Vagina (tissue), 2 donors: Measurements from ENCODE around the gene POU2F1.

Experiments
- POLR2A ChIP-seq, 2 donors: fragments of 450-650 bp; IDR thresholded peaks; one replicate each; pipeline ENCODE4 v1.6.1; 2017; ENCODE audit warnings: antibody characterized with exemption in 2 of 2, mild to moderate bottlenecking in 2 of 2, moderate library complexity in 2 of 2
- TF ChIP-seq, protein P1 (sequence below), 3 experiments: fragments of 450-650 bp in 2 of 3; fragments of 200-600 bp in 1 of 3; sonication (generic) in 1 of 3; IDR thresholded peaks; one replicate each; pipeline ENCODE4 v1.5.1; 2017 to 2019; ENCODE audit warnings: antibody characterized with exemption in 3 of 3, mild to moderate bottlenecking in 2 of 3, moderate library complexity in 2 of 3

DNA sequence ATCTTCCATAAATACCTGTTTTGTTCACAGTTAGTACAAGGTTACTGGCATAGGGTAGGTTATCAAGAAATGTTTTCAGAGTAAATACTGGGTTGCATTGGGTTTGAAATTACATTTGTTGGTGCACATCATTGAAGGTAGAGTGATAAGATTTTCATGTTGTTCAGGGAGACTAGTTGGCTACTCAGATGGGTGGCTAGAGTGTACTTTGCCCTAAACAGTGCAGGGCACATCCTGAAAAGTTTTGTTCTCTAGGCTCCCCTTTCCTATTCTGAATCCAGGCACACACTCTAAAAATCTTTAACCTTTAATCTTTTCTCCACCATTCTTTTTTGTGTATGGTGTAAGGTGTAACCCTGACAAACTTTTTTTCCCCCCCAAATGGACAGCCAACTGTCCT is 18.0 kb downstream of the POU2F1 start:
- no peak for TF ChIP-seq POLR2A (IDR thresholded peaks at IDR 0.05)
- TF ChIP-seq, protein P1, sequence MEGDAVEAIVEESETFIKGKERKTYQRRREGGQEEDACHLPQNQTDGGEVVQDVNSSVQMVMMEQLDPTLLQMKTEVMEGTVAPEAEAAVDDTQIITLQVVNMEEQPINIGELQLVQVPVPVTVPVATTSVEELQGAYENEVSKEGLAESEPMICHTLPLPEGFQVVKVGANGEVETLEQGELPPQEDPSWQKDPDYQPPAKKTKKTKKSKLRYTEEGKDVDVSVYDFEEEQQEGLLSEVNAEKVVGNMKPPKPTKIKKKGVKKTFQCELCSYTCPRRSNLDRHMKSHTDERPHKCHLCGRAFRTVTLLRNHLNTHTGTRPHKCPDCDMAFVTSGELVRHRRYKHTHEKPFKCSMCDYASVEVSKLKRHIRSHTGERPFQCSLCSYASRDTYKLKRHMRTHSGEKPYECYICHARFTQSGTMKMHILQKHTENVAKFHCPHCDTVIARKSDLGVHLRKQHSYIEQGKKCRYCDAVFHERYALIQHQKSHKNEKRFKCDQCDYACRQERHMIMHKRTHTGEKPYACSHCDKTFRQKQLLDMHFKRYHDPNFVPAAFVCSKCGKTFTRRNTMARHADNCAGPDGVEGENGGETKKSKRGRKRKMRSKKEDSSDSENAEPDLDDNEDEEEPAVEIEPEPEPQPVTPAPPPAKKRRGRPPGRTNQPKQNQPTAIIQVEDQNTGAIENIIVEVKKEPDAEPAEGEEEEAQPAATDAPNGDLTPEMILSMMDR (IDR thresholded peaks at IDR 0.05) = no peak
